Thoracic aorta (tissue), 2 donors: ENCODE results near the gene ZNF26. TPM values are rescaled to one million over a fixed set of nuclear protein-coding genes. Genes with fewer than 3 reads are reported as not detected.

Source experiments
- ATAC-seq: fragments of 150-250 bp; one replicate; pipeline ENCODE4 v1.8.0; 2017; ENCODE audit warnings: low read depth; ENCODE audit not compliant: insufficient number of reproducible peaks, low FRiP score
- DNase-seq: peaks from one replicate; pipeline ENCODE4 v3.0.0-alpha.2; 2020; ENCODE audit warnings: low spot score
- H3K27ac ChIP-seq, 2 donors: fragments of 200-600 bp; sonication (generic); 1 replicate in 1 of 2; 2 replicates in 1 of 2; pipeline ENCODE4 v1.5.1; 2016; ENCODE audit warnings: mild to moderate bottlenecking in 2 of 2, moderate library complexity in 2 of 2
- H3K27me3 ChIP-seq: fragments of 200-600 bp; sonication (generic); replicated peaks from 2 replicates; pipeline ENCODE4 v1.6.0; 2016; ENCODE audit warnings: mild to moderate bottlenecking; ENCODE audit not compliant: insufficient read depth
- H3K36me3 ChIP-seq: fragments of 200-600 bp; sonication (generic); one replicate; pipeline ENCODE4 v1.5.1; 2016
- H3K4me1 ChIP-seq, 2 donors: fragments of 200-600 bp; sonication (generic); 1 replicate in 1 of 2; 2 replicates in 1 of 2; pipeline versions ENCODE4 v1.5.1 to v1.6.0; 2016; ENCODE audit warnings: low read depth in 2 of 2, mild to moderate bottlenecking in 1 of 2; ENCODE audit not compliant: control insufficient read depth in 1 of 2
- H3K4me3 ChIP-seq: fragments of 200-600 bp; sonication (generic); 2 replicates; pipeline ENCODE4 v1.5.1; 2016; ENCODE audit warnings: mild to moderate bottlenecking
- H3K9me3 ChIP-seq: fragments of 200-600 bp; sonication (generic); 2 replicates; pipeline ENCODE4 v1.5.1; 2016
- CTCF ChIP-seq: fragments of 200-600 bp; sonication (generic); IDR thresholded peaks from one replicate; pipeline ENCODE4 v1.5.1; 2019; ENCODE audit warnings: antibody characterized with exemption
- total RNA-seq, 2 donors: library from RNA; depleted of rRNA; stranded (reverse); fragments of >200 nt; gene quantifications; one replicate each; pipeline versions ENCODE4 v1.1.0 to v1.2.3, GENCODE V29; 2016

Gene ZNF26
- total RNA-seq, 2 donors from 2014 or later: 8.1 to 18.8 TPM

DNA sequence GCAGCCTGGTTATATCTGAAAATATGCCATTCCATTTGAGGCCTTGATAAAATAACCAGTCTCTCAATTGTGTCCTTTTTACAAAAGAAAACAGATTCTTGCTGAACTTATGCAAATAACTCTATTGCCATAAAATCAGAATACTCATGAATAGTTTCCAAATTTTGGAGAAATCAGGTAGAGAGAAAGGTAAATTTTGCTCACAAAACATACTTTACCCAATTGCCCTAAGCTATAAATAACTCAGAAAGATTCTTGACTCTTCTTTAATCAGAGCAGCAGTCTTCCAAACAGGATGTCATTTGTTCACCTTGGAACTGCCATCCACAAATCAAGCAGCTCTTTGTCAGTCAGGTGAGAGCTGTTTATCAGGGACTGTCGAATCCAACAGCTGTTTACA is 12.6 kb downstream of the ZNF26 start:
- peaks cover 96% of the 10 kb centered on the region for H3K9me3 ChIP-seq
- no peak overlapping the region for H3K27ac ChIP-seq
- no peak for TF ChIP-seq CTCF
- DNase-seq (no peak), ATAC-seq (no peak)
- peaks cover 25% of the 10 kb centered on the region for H3K36me3 ChIP-seq
- H3K4me3 ChIP-seq: no peak overlapping the region
- no peaks in the 10 kb centered on the region for H3K27me3 ChIP-seq
- H3K4me1 ChIP-seq: no peaks in the 10 kb centered on the region

- ATAC-seq (no peak), DNase-seq (no peak)
- H3K27me3 ChIP-seq: no peaks in the 10 kb centered on the region
- peaks cover 74% of the 10 kb centered on the region for H3K36me3 ChIP-seq
- H3K4me3 ChIP-seq: peak overlapping the region; percentile 33
- TF ChIP-seq CTCF: no peak
- H3K27ac ChIP-seq: no peak overlapping the region
- no peaks in the 10 kb centered on the region for H3K4me1 ChIP-seq
- H3K9me3 ChIP-seq: peaks cover 95% of the 10 kb centered on the region
These were observed 24.6 kb downstream of the ZNF26 start for GRCh38 chr12:133010657-133011297.

DNA sequence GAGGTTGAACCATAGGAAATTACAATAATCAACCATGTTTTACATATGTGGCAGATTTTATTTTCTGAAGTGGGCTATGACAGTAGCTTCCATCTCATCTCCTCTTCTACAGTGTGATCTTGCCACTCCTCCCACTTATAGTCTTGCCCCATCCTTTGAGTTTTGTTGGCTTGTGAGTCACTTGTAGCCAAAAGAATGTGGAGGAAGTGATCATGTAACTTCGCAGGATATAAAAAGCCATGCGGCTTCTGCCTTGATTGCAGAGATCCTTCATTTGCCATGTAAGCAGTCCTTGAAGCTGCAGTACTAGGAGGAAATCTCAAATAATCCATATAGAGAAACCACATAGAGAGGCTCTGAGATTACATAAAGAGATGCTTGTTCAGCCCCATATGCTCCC is 37.4 kb downstream of the ZNF26 start:
- no peaks in the 10 kb centered on the region for H3K27me3 ChIP-seq
- H3K36me3 ChIP-seq: no peaks in the 10 kb centered on the region
- H3K4me1 ChIP-seq: no peaks in the 10 kb centered on the region
- no peak for DNase-seq
- TF ChIP-seq CTCF: no peak
- H3K4me3 ChIP-seq: no peak overlapping the region
- H3K27ac ChIP-seq: no peak overlapping the region
- H3K9me3 ChIP-seq: peaks cover 72% of the 10 kb centered on the region
- no peak for ATAC-seq

DNA sequence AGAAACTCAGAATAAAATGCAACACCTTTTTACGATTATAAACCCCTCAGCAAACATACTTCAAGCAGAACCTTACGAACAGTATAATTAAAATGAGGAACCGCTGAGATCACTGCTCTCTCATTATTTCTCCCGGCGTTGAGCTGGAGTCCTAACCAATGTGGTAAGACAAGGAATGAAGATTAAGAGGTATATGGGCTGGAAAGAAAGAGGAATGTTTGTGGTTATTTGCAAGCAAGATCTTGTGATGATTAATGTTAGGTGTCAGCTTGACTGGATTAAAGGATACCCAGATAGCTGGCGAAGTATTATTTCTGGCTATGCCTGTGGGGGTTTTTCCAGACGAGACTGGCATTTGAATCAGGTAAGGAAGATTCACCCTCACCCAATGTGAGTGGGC is 40.8 kb downstream of the ZNF26 start:
- no peak for TF ChIP-seq CTCF
- Histone ChIP-seq H3K9me3 (peaks cover 58% of the 10 kb centered on the region), H3K27me3 (no peaks in the 10 kb centered on the region), H3K4me3 (no peak overlapping the region), H3K36me3 (no peaks in the 10 kb centered on the region), H3K27ac (no peak overlapping the region), H3K4me1 (no peaks in the 10 kb centered on the region)
- ATAC-seq: no peak
- DNase-seq: no peak

DNA sequence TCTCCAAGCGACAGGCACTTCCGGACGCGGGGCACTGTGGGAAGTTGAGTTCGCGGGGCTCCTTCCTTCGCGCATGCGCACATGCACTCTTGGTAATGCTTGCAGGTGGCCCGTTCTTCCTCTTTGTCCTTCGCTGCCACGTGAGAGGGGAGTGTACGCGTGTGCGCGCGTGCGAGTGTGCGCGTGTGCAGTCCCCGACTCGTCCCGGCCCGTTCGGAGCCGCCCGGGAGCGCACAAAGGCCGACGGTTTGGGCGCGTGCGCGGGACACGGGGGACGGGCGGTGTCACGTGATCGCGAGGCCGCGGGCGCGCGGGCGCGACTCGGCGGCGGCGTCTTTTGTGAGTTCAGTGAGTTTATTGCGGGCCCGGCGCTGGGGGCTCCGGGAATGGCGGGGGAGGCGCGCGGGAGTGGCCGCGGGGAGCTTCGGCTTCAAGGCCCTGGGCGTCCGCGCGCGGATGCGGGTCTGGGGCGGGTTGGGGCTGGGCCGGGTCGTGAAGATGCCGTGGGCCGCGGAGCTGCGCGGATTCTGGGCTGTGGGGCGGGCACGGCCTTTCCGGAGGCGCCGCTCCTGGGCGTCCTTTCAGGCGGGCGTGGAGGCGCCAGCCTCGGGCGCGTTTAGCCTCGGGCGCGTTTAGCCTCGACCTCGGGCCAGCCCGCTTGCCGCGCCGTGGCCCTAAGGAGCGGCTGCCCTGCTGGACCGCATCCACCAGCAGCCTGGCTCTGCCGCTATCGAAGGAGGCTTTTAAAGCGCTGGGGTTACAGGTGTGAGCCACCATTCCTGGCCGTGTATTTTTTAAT is 51.2 kb downstream of the ZNF26 start, which contains the start of gene ZNF84:
Gene ZNF84, plus strand, starts transcription at position 303 of the 799 bp plus-strand sequence. CDS start 3,959 bp downstream, outside the sequence.
- Histone ChIP-seq H3K4me3 (peak within 1 kb of the TSS; percentile 89), H3K9me3 (peaks cover 43% of the 10 kb centered on the region), H3K36me3 (peaks cover 20% of the 10 kb centered on the region), H3K27ac (peak within 1 kb of the TSS; percentile 76 to 87), H3K4me1 (peaks cover 2 to 14% of the 10 kb centered on the region in 2 donors), H3K27me3 (no peaks in the 10 kb centered on the region)
- peak; percentile 86 for DNase-seq
- ATAC-seq: peak; percentile 100
- TF ChIP-seq CTCF: no peak
